Measurements from ENCODE around the gene PCDH12. TPM values are rescaled to one million over a fixed set of nuclear protein-coding genes. Genes with fewer than 3 reads are reported as not detected.

The PCDH12 gene
- total and polyA plus RNA-seq, 2 of the 8 experiments (the other 6 are each of a cell fraction or from before 2014, with no cell fraction given), result 0.06 to 0.17 TPM

DNA sequence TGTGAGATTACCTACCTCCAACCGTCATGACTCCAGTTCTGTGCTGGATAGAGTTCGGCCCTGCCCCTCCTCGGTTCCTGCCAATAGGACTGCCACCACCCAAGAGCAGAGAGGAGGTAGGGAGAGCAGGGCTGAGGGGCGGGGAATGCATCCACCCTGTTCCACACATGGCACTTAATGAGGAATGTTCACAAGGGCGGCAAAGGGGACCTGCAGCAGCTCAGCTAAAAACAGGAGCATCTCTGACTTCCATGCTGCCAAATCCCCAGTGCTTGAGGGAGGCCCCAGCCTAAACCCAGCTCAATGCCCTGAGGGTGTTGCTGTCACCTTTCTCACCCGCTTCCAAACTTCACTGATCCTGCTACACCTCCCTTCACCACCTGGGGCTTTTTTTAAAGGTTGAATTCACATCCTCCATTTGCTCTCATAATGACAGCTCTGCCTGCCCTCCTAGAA lies 42.1 kb downstream of the PCDH12 start:
- Histone ChIP-seq H4K91ac (replicated peaks; ENCODE audit: insufficient read length, low read length) (no peak overlapping the region), H2AK5ac (ENCODE audit: low read depth, low read length) (peak overlapping the region; percentile 9; the same call in 1 of the 2 replicates), H3K4ac (replicated peaks; ENCODE audit: insufficient read length, low read depth, low read length) (no peak overlapping the region), H3K4me2 (ENCODE audit: insufficient read depth in 1 of 2, low read depth in 2 of 2, low read length in 2 of 2) (peak overlapping the region in 1 of 2 experiments; percentile 7; a peak in 2 of 4 replicates), H3K18ac (ENCODE audit: extremely low read depth, low read length) (no peak overlapping the region), H3K27ac (ENCODE audit: low read depth, low read length) (no peak overlapping the region), H3K4me3 (ENCODE audit: extremely low read depth in 1 of 4, insufficient read depth in 2 of 4, low read depth in 3 of 4, low read length in 4 of 4) (no peak overlapping the region), H3K79me1 (ENCODE audit: low read depth, low read length) (no peaks in the 10 kb centered on the region), H2BK5ac (ENCODE audit: low read depth, low read length) (no peak overlapping the region), H4K20me1 (replicated peaks in 1 of 2; ENCODE audit: control insufficient read depth in 1 of 2, insufficient read depth in 2 of 2, low read length in 2 of 2) (no peaks in the 10 kb centered on the region), H3K9ac (replicated peaks in 1 of 4; ENCODE audit: extremely low read depth in 1 of 4, low read depth in 3 of 4, low read length in 3 of 4) (no peak overlapping the region), H4K5ac (ENCODE audit: insufficient read length, low read depth, low read length) (no peak overlapping the region), H3K79me2 (ENCODE audit: control insufficient read depth in 1 of 2, insufficient read depth in 2 of 2, low read length in 2 of 2) (no peaks in the 10 kb centered on the region), H4K8ac (ENCODE audit: extremely low read depth, insufficient read depth, low read length) (no peak overlapping the region), H2BK12ac (ENCODE audit: low read depth, low read length) (no peak overlapping the region), H3K36me3 (ENCODE audit: control insufficient read depth in 2 of 4, insufficient read depth in 4 of 4, low read length in 3 of 4) (no peaks in the 10 kb centered on the region), H3K23ac (ENCODE audit: insufficient read length) (no peak overlapping the region), H2AFZ (ENCODE audit: low read length) (0 out of 2 replicates have a peak overlapping the region, but pooled peaks have one; percentile 5), H2BK120ac (replicated peaks; ENCODE audit: low read depth, low read length) (no peak overlapping the region), H2BK15ac (ENCODE audit: low read length) (peak overlapping the region; percentile 36; the same call in 1 of the 2 replicates), H2BK20ac (ENCODE audit: low read length) (0 out of 2 replicates have a peak overlapping the region, but pooled peaks have one; percentile 17), H3K4me1 (replicated peaks in 1 of 4; ENCODE audit: control insufficient read depth in 3 of 4, insufficient read depth in 4 of 4, low read length in 3 of 4) (peaks cover 4 to 10% (median 6%) of the 10 kb centered on the region in 4 experiments; a peak in 6 of 7 replicates), H3K56ac (replicated peaks; ENCODE audit: insufficient read length, low read depth, low read length) (no peak overlapping the region), H3K27me3 (replicated peaks in 1 of 4; ENCODE audit: control insufficient read depth in 3 of 4, extremely low read depth in 1 of 4, insufficient read depth in 3 of 4, low read length in 3 of 4) (peaks cover 3 to 17% (median 7%) of the 10 kb centered on the region in 4 experiments), H3K14ac (ENCODE audit: insufficient read length) (no peak overlapping the region), H3K23me2 (ENCODE audit: low read depth, low read length) (peaks cover 3% of the 10 kb centered on the region; the same call in 1 of the 2 replicates), H3K9me3 (ENCODE audit: insufficient read depth in 2 of 2, low read depth in 1 of 2, low read length in 1 of 2) (no peaks in the 10 kb centered on the region)
- FAIRE-seq, result peak; percentile 60
- CTCF ChIA-PET (ENCODE audit: partially characterized antibody), result interaction anchor here (0.7 to 5.4 kb wide), 32 partner anchors 10 to 323 kb away, joined by 3 to 58 read pairs (median 4); partner anchors contain the start of genes PCDH1, PCDH12 and RNF14
- DNase-seq (ENCODE audit: low read depth in 1 of 2, low spot score in 2 of 2), result peak in 1 of 2 experiments; percentile 58
- POLR2A ChIA-PET (ENCODE audit: partially characterized antibody), result interaction anchor here (0.8 to 5.0 kb wide), 6 partner anchors 8 to 99 kb away, joined by 3 to 36 read pairs (median 3); partner anchors contain the start of gene DELE1
- 60% methylated on average over 6 of the region's 6 CpGs; no CpG with 5 or more reads in 1 of the 2 experiments for WGBS, 2 experiments (ENCODE audit: extremely low coverage in 1 of 2, insufficient coverage in 1 of 2, insufficient read length in 1 of 2, insufficient replicate concordance in 2 of 2, low coverage in 1 of 2, low lambda C conversion rate in 2 of 2, missing lambda C conversion rate in 1 of 2)
- TF ChIP-seq POLR2AphosphoS5 (IDR thresholded peaks at IDR 0.05; ENCODE audit: low read depth, low read length) (no peak), SP4 (IDR thresholded peaks at IDR 0.05; ENCODE audit: low read length) (no peak), SRF (IDR thresholded peaks at IDR 0.05; ENCODE audit: low read depth, low read length) (no peak), KDM5A (IDR thresholded peaks at IDR 0.05; ENCODE audit: low read length) (no peak), TBP (IDR thresholded peaks at IDR 0.05; ENCODE audit: low read depth, low read length) (no peak), HDAC6 (IDR thresholded peaks at IDR 0.05; ENCODE audit: low read depth, low read length) (no peak), BACH1 (IDR thresholded peaks at IDR 0.05; ENCODE audit: low read length) (no peak), CBX5 (IDR thresholded peaks at IDR 0.05; ENCODE audit: low read depth, low read length) (no peak), POLR2A (IDR thresholded peaks at IDR 0.05; ENCODE audit: control extremely low read depth in 1 of 2, low read depth in 2 of 2, low read length in 2 of 2) (no peak)
- TF ChIP-seq, protein P1, sequence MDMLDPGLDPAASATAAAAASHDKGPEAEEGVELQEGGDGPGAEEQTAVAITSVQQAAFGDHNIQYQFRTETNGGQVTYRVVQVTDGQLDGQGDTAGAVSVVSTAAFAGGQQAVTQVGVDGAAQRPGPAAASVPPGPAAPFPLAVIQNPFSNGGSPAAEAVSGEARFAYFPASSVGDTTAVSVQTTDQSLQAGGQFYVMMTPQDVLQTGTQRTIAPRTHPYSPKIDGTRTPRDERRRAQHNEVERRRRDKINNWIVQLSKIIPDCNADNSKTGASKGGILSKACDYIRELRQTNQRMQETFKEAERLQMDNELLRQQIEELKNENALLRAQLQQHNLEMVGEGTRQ (IDR thresholded peaks at IDR 0.05; ENCODE audit: low read length), result no peak
- TF ChIP-seq, protein P2, sequence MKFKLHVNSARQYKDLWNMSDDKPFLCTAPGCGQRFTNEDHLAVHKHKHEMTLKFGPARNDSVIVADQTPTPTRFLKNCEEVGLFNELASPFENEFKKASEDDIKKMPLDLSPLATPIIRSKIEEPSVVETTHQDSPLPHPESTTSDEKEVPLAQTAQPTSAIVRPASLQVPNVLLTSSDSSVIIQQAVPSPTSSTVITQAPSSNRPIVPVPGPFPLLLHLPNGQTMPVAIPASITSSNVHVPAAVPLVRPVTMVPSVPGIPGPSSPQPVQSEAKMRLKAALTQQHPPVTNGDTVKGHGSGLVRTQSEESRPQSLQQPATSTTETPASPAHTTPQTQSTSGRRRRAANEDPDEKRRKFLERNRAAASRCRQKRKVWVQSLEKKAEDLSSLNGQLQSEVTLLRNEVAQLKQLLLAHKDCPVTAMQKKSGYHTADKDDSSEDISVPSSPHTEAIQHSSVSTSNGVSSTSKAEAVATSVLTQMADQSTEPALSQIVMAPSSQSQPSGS (IDR thresholded peaks at IDR 0.05; ENCODE audit: low read length), result no peak
